Psoas muscle (tissue), 8 donors: ENCODE results near the gene ATP8A1. TPM values are rescaled to one million over a fixed set of nuclear protein-coding genes. Genes with fewer than 3 reads are reported as not detected.

ENCODE experiments used
- ATAC-seq, 4 donors: fragments of 200-7000 bp; cut with Tn5 transposase; one replicate each; pipeline ENCODE4 v1.9.1; 2020; ENCODE audit warnings: moderate library complexity in 3 of 4, mild to moderate bottlenecking in 2 of 4
- DNase-seq, 2 donors: peaks; one replicate each; pipeline ENCODE4 v3.0.0-alpha.2; 2020
- H3K27ac ChIP-seq: fragments of 200-600 bp; one replicate; pipeline ENCODE4 v1.8.0; 2022
- H3K27me3 ChIP-seq, 3 donors: fragments of 200-600 bp in 1 of 3; one replicate each; pipeline versions ENCODE4 v1.6.1 to v1.8.0; 2013 to 2022; ENCODE audit warnings: low read length in 2 of 3, mild to moderate bottlenecking in 2 of 3, moderate library complexity in 1 of 3; ENCODE audit not compliant: insufficient read depth in 3 of 3
- H3K36me3 ChIP-seq, 2 donors: fragments of 200-600 bp in 1 of 2; one replicate each; pipeline versions ENCODE4 v1.6.1 to v1.8.0; 2013 to 2022; ENCODE audit warnings: low read depth in 1 of 2, mild to moderate bottlenecking in 1 of 2, moderate library complexity in 1 of 2; ENCODE audit not compliant: insufficient read depth in 1 of 2
- H3K4me1 ChIP-seq: fragments of 200-600 bp; one replicate; pipeline ENCODE4 v1.8.0; 2022
- H3K4me3 ChIP-seq: fragments of 200-600 bp; one replicate; pipeline ENCODE4 v1.8.0; 2022; ENCODE audit warnings: mild to moderate bottlenecking
- H3K9me3 ChIP-seq: fragments of 200-600 bp; one replicate; pipeline ENCODE4 v1.8.0; 2022
- CTCF ChIP-seq: fragments of 200-600 bp; IDR thresholded peaks from one replicate; pipeline ENCODE4 v1.8.0; 2022; ENCODE audit warnings: antibody characterized with exemption
- WGBS, 3 donors: extraction: QIAGEN DNeasy Blood & Tissue Kit; methylation state at CpG; one replicate each; pipeline versions ENCODE4 v1.1.6 to v1.1.7; 2013; 5-methylcytosine and 5-hydroxymethylcytosine counted together
- intact Hi-C, 2 donors: fragments of 100-400 bp; cut with DNase I; formaldehyde crosslinking; loops; one replicate each; pipeline versions ENCODE4 v1.11.0 to v1.14.2; 2022
- polyA plus RNA-seq, 3 donors: library from polyadenylated mRNA; stranded (reverse); fragments of 200-250 nt; gene quantifications; one replicate each; pipeline ENCODE4 v1.2.3, GENCODE V29; 2013
- total RNA-seq, 4 donors: library from RNA; stranded (reverse); fragmentation: NEBNext Ultra II Directional in 2 of 4; extraction: Animal tissue kit (Norgen Biotek cat#: 25700) in 2 of 4; gene quantifications; one replicate each; pipeline versions ENCODE4 v1.2.1 to v1.2.4, GENCODE V29; 2021 to 2023
- donor health status: healthy with polysubstance abuse.
- donor health status: DM: no; HTN: no; CAD: no; lungs with moderate emphysema.
- donor health status: Bipolar disorder and iron deficiency.
- donor health status: healthy.
- donor health status: DM: yes; HTN: yes; CAD: no.
- donor health status: DM: no; HTN: no; CAD: no.
- donor health status: DM: no; HTN: no; CAD: no.
- donor health status: DM: yes; HTN: yes; CAD: no.

ATP8A1 gene
- total and polyA plus RNA-seq, 7 donors = 2.2 to 26.5 (median 14.7) TPM

- Histone ChIP-seq H3K27me3 (no peaks in the 10 kb centered on the region), H3K27ac (peak overlapping the region; percentile 74), H3K4me1 (peaks cover 39% of the 10 kb centered on the region), H3K36me3 (no peaks in the 10 kb centered on the region), H3K9me3 (no peaks in the 10 kb centered on the region), H3K4me3 (peak overlapping the region; percentile 23)
- WGBS, 3 donors = 34 to 45% (median 39%) methylated on average over 5 of the region's 5 CpGs
- intact Hi-C loops = loop anchor here in 1 of 2 donors (1.0 kb wide), 1 partner anchor 52 kb away; the partner anchor contains the start of gene ATP8A1
- DNase-seq = no peak
- TF ChIP-seq CTCF = no peak
- ATAC-seq = peak; percentile 94 to 98 (median 96)
Observed at GRCh38 chr4:42605264-42605663, 51.6 kb downstream of the ATP8A1 start.

GRCh38 chr4:42603862-42604261 is 53.0 kb downstream of the ATP8A1 start:
- H3K27ac ChIP-seq = peak overlapping the region; percentile 71
- ATAC-seq (no peak), DNase-seq (no peak)
- 68 to 94% (median 82%) methylated on average over 2 of the region's 2 CpGs for WGBS, 3 donors
- H3K4me1 ChIP-seq = peaks cover 39% of the 10 kb centered on the region
- H3K9me3 ChIP-seq = no peaks in the 10 kb centered on the region
- intact Hi-C loops = no loop called here
- no peak for TF ChIP-seq CTCF
- H3K36me3 ChIP-seq = no peaks in the 10 kb centered on the region
- H3K4me3 ChIP-seq = no peak overlapping the region
- no peaks in the 10 kb centered on the region for H3K27me3 ChIP-seq

- H3K27me3 ChIP-seq = no peaks in the 10 kb centered on the region
- 69 to 93% (median 90%) methylated on average over 2 of the region's 2 CpGs for WGBS, 3 donors
- ATAC-seq = no peak
- DNase-seq = no peak
- H3K4me1 ChIP-seq = peaks cover 15% of the 10 kb centered on the region
- no peaks in the 10 kb centered on the region for H3K9me3 ChIP-seq
- H3K27ac ChIP-seq = no peak overlapping the region
- intact Hi-C loops = no loop called here
- H3K36me3 ChIP-seq = no peaks in the 10 kb centered on the region
- no peak for TF ChIP-seq CTCF
- H3K4me3 ChIP-seq = no peak overlapping the region
Observed at GRCh38 chr4:42600578-42600977, 56.3 kb downstream of the ATP8A1 start.

- DNase-seq = no peak
- no peaks in the 10 kb centered on the region for H3K9me3 ChIP-seq
- ATAC-seq = no peak
- H3K27ac ChIP-seq = no peak overlapping the region
- no peak for TF ChIP-seq CTCF
- no peaks in the 10 kb centered on the region for H3K36me3 ChIP-seq
- WGBS, 3 donors = 38 to 59% (median 43%) methylated on average over 2 of the region's 2 CpGs
- intact Hi-C loops = no loop called here
- H3K4me1 ChIP-seq = no peaks in the 10 kb centered on the region
- no peak overlapping the region for H3K4me3 ChIP-seq
- no peaks in the 10 kb centered on the region for H3K27me3 ChIP-seq
Observed at GRCh38 chr4:42596918-42597317, 60.0 kb downstream of the ATP8A1 start.

GRCh38 chr4:42594888-42595287 is 62.0 kb downstream of the ATP8A1 start:
- H3K9me3 ChIP-seq = no peaks in the 10 kb centered on the region
- H3K27ac ChIP-seq = no peak overlapping the region
- ATAC-seq (peak in 2 of 4 donors; percentile 42 to 79), DNase-seq (no peak)
- no peak overlapping the region for H3K4me3 ChIP-seq
- no peaks in the 10 kb centered on the region for H3K27me3 ChIP-seq
- no peak for TF ChIP-seq CTCF
- intact Hi-C loops = no loop called here
- H3K36me3 ChIP-seq = no peaks in the 10 kb centered on the region
- no peaks in the 10 kb centered on the region for H3K4me1 ChIP-seq
- WGBS, 3 donors = 26 to 87% (median 46%) methylated on average over 1 of the region's 1 CpG
